IPS DF 4.7 (cell line): ENCODE results near the gene CMKLR1.

Experiments used
- DNase-seq: peaks from one replicate; pipeline ENCODE4 v3.0.0-alpha.2; 2013; ENCODE audit warnings: low spot score; ENCODE audit errors: extremely low read depth

The CMKLR1 gene

GRCh38 chr12:108317308-108318234 is 21.5 kb downstream of the CMKLR1 start:
- DNase-seq: no peak

GRCh38 chr12:108316176-108317086 is 22.7 kb downstream of the CMKLR1 start:
- peak; percentile 36 for DNase-seq

GRCh38 chr12:108315486-108316105 is 23.5 kb downstream of the CMKLR1 start:
- no peak for DNase-seq

GRCh38 chr12:108313606-108314351 is 25.3 kb downstream of the CMKLR1 start:
- DNase-seq: no peak

GRCh38 chr12:108313241-108313605 is 25.9 kb downstream of the CMKLR1 start:
- no peak for DNase-seq

GRCh38 chr12:108312693-108313189 is 26.4 kb downstream of the CMKLR1 start:
- no peak for DNase-seq

GRCh38 chr12:108312073-108312659 is 26.9 kb downstream of the CMKLR1 start:
- DNase-seq: no peak

GRCh38 chr12:108311605-108312004 is 27.5 kb downstream of the CMKLR1 start:
- DNase-seq: no peak

GRCh38 chr12:108310489-108310888 is 28.6 kb downstream of the CMKLR1 start:
- DNase-seq: no peak

- DNase-seq: no peak
Measured at GRCh38 chr12:108309674-108310312, 29.3 kb downstream of the CMKLR1 start.

- DNase-seq: no peak
Measured at GRCh38 chr12:108308395-108309085, 30.6 kb downstream of the CMKLR1 start.

GRCh38 chr12:108307006-108307405 is 32.1 kb downstream of the CMKLR1 start:
- DNase-seq: no peak

- no peak for DNase-seq
Measured at GRCh38 chr12:108306506-108306905, 32.6 kb downstream of the CMKLR1 start.

- DNase-seq: no peak
Measured at GRCh38 chr12:108305991-108306501, 33.1 kb downstream of the CMKLR1 start.

- DNase-seq: no peak
Measured at GRCh38 chr12:108305520-108305919, 33.6 kb downstream of the CMKLR1 start.

GRCh38 chr12:108304633-108305032 is 34.5 kb downstream of the CMKLR1 start:
- no peak for DNase-seq

- DNase-seq: no peak
Measured at GRCh38 chr12:108303703-108304102, 35.4 kb downstream of the CMKLR1 start.

GRCh38 chr12:108302403-108303311 is 36.5 kb downstream of the CMKLR1 start:
- no peak for DNase-seq
